ENCODE measurements around the gene CYP27B1.

The CYP27B1 gene

GRCh38 chr12:57766464-57767304 lies at the start of gene CYP27B1:
CYP27B1 (minus strand) TSS chr12:57767078; CDS start chr12:57767041, 37 bp downstream.
- peak in 1 of 2 donors; percentile 5 for DNase-seq

GRCh38 chr12:57816001-57816854 lies 49.4 kb upstream of the CYP27B1 start:
- no peak for DNase-seq

GRCh38 chr12:57815177-57816000 lies 48.5 kb upstream of the CYP27B1 start:
- DNase-seq, result no peak

GRCh38 chr12:57813971-57814772 lies 47.3 kb upstream of the CYP27B1 start:
- no peak for DNase-seq

GRCh38 chr12:57813111-57813970 lies 46.5 kb upstream of the CYP27B1 start:
- no peak for DNase-seq

GRCh38 chr12:57811028-57811755 lies 44.3 kb upstream of the CYP27B1 start:
- no peak for DNase-seq

- no peak for DNase-seq
Observed at GRCh38 chr12:57810450-57810849, 43.6 kb upstream of the CYP27B1 start.

GRCh38 chr12:57809425-57809824 lies 42.5 kb upstream of the CYP27B1 start:
- DNase-seq, result no peak

GRCh38 chr12:57808351-57808750 lies 41.5 kb upstream of the CYP27B1 start:
- no peak for DNase-seq

GRCh38 chr12:57807285-57807684 lies 40.4 kb upstream of the CYP27B1 start:
- DNase-seq, result no peak

- no peak for DNase-seq
Observed at GRCh38 chr12:57806677-57807076, 39.8 kb upstream of the CYP27B1 start.

- peak; percentile 8 to 13 for DNase-seq
Observed at GRCh38 chr12:57803319-57803893, 36.5 kb upstream of the CYP27B1 start.

GRCh38 chr12:57802607-57803006 lies 35.7 kb upstream of the CYP27B1 start:
- DNase-seq, result no peak

- DNase-seq, result no peak
Observed at GRCh38 chr12:57800965-57801364, 34.1 kb upstream of the CYP27B1 start.

- DNase-seq, result no peak
Observed at GRCh38 chr12:57797933-57798332, 31.1 kb upstream of the CYP27B1 start.

GRCh38 chr12:57796996-57797395 lies 30.1 kb upstream of the CYP27B1 start:
- no peak for DNase-seq

- DNase-seq, result no peak
Observed at GRCh38 chr12:57795354-57795753, 28.5 kb upstream of the CYP27B1 start.

GRCh38 chr12:57793920-57794319 lies 27.0 kb upstream of the CYP27B1 start:
- no peak for DNase-seq

- no peak for DNase-seq
Observed at GRCh38 chr12:57783861-57784260, 17.0 kb upstream of the CYP27B1 start.

GRCh38 chr12:57783466-57783801 lies 16.6 kb upstream of the CYP27B1 start:
- DNase-seq, result no peak
